Motor neuron (in vitro differentiated cells): ENCODE results near the gene LONRF2. TPM values are rescaled to one million over a fixed set of nuclear protein-coding genes. Genes with fewer than 3 reads are reported as not detected.

ENCODE experiments used
- ATAC-seq, 8 experiments: fragments of 200-7000 bp; cut with Tn5 transposase; replicated peaks in 6 of 8; 2 replicates each; pipeline ENCODE4 v1.8.0; 2021; ENCODE audit warnings: mild to moderate bottlenecking in 8 of 8, moderate library complexity in 8 of 8
- H3K27ac ChIP-seq, 2 donors: fragments of 250-450 bp; sonication (Bioruptor Pico); 2 replicates each; pipeline ENCODE4 v1.9.0; 2021; ENCODE audit warnings: antibody characterized with exemption in 2 of 2, mild to moderate bottlenecking in 2 of 2, moderate library complexity in 1 of 2
- H3K4me1 ChIP-seq, 2 donors: fragments of 250-450 bp; sonication (Bioruptor Pico); replicated peaks in 1 of 2; 2 replicates each; pipeline ENCODE4 v1.6.1; 2021; ENCODE audit warnings: antibody characterized with exemption in 2 of 2, mild to moderate bottlenecking in 2 of 2, moderate library complexity in 1 of 2
- H3K4me3 ChIP-seq, 5 donors: fragments of 250-450 bp; sonication (Bioruptor Pico); 2 replicates each; pipeline ENCODE4 v1.9.0; 2021; ENCODE audit warnings: antibody characterized with exemption in 5 of 5, mild to moderate bottlenecking in 5 of 5, moderate library complexity in 4 of 5
- WGBS, 10 experiments: fragments of 450-650 bp; shearing (Covaris generic); methylation state at CpG; one replicate each; pipeline ENCODE4 v1.0.0; 2022; 5-methylcytosine and 5-hydroxymethylcytosine counted together
- in situ Hi-C, 9 experiments: fragments of 400-800 bp; cut with MboI; loops; one replicate each; pipeline ENCODE4 v1.15.0; 2021; ENCODE audit warnings: low sequenced_read_pairs in 9 of 9, low pct_unique_long_range_greater_than_20kb in 2 of 9; ENCODE audit not compliant: unreplicated experiment in 9 of 9
- total RNA-seq, 8 experiments: library from RNA; unstranded; fragments of 300-600 nt; gene quantifications; 2 replicates each; pipeline versions ENCODE4 v1.2.3 to v1.2.4, GENCODE V29; 2022

The LONRF2 gene
- total RNA-seq, 8 experiments from 2014 or later, result 0.10 to 50.5 (median 9.2) TPM

GRCh38 chr2:100327742-100328141 is 5.4 kb upstream of the LONRF2 start:
- Histone ChIP-seq H3K4me1 (peaks cover 0 to 4% of the 10 kb centered on the region in 2 donors), H3K4me3 (no peak overlapping the region), H3K27ac (no peak overlapping the region)
- in situ Hi-C loops, result no loop called here
- no peak for ATAC-seq
- 24 to 100% (median 82%) methylated on average over 1 to 4 of the region's 4 CpGs for WGBS, 10 experiments

GRCh38 chr2:100321179-100321865 is 979 bp downstream of the LONRF2 start:
- H3K27ac ChIP-seq, result peak overlapping the region; percentile 66 to 78
- in situ Hi-C loops, result no loop called here

GRCh38 chr2:100320547-100321178 is 1.6 kb downstream of the LONRF2 start:
- ATAC-seq, result peak in 5 of 8 experiments; percentile 10 to 40 (median 19)
- H3K27ac ChIP-seq, result no peak overlapping the region

More at GRCh38 chr2:100321179-100321865, 979 bp downstream of the LONRF2 start:
- Histone ChIP-seq H3K4me1 (peaks cover 4 to 10% of the 10 kb centered on the region in 2 donors), H3K4me3 (peak overlapping the region; percentile 56 to 78 (median 65))
- 0 to 40% (median 8%) methylated on average over 1 to 7 of the region's 77 CpGs; no CpG with 5 or more reads in 6 of the 10 experiments for WGBS, 10 experiments
- ATAC-seq, result peak; percentile 51 to 77 (median 62)

GRCh38 chr2:100317634-100318033 is 4.7 kb downstream of the LONRF2 start:
- WGBS, 10 experiments, result 33 to 100% (median 83%) methylated on average over 1 of the region's 1 CpG; no CpG with 5 or more reads in 1 of the 10 experiments
- Histone ChIP-seq H3K4me3 (no peak overlapping the region), H3K27ac (no peak overlapping the region), H3K4me1 (peaks cover 4 to 6% of the 10 kb centered on the region in 2 donors)
- in situ Hi-C loops, result no loop called here
- no peak for ATAC-seq

More at GRCh38 chr2:100320547-100321178, 1.6 kb downstream of the LONRF2 start:
- in situ Hi-C loops, result no loop called here
- 29 to 88% (median 66%) methylated on average over 3 to 16 of the region's 19 CpGs for WGBS, 10 experiments
- peak overlapping the region; percentile 56 to 78 (median 65) for H3K4me3 ChIP-seq
- peaks cover 4 to 10% of the 10 kb centered on the region in 2 donors for H3K4me1 ChIP-seq

- in situ Hi-C loops, result no loop called here
- no peak for ATAC-seq
- Histone ChIP-seq H3K27ac (no peak overlapping the region), H3K4me3 (no peak overlapping the region), H3K4me1 (no peaks in the 10 kb centered on the region)
- 25 to 100% (median 68%) methylated on average over 1 to 4 of the region's 4 CpGs; no CpG with 5 or more reads in 2 of the 10 experiments for WGBS, 10 experiments
Measured at GRCh38 chr2:100309973-100310719, 12.2 kb downstream of the LONRF2 start.

GRCh38 chr2:100309311-100309710 is 13.0 kb downstream of the LONRF2 start:
- in situ Hi-C loops, result no loop called here
- WGBS, 10 experiments, result 0 to 100% (median 89%) methylated on average over 1 to 3 of the region's 3 CpGs
- no peak overlapping the region for H3K27ac ChIP-seq
- no peak overlapping the region for H3K4me3 ChIP-seq
- no peaks in the 10 kb centered on the region for H3K4me1 ChIP-seq
- ATAC-seq, result no peak

- no peak for ATAC-seq
- Histone ChIP-seq H3K4me1 (no peaks in the 10 kb centered on the region), H3K4me3 (no peak overlapping the region), H3K27ac (no peak overlapping the region)
- 7 to 100% (median 83%) methylated on average over 1 of the region's 1 CpG for WGBS, 10 experiments
- in situ Hi-C loops, result no loop called here
Measured at GRCh38 chr2:100303744-100304143, 18.6 kb downstream of the LONRF2 start.

- Histone ChIP-seq H3K4me1 (no peaks in the 10 kb centered on the region), H3K4me3 (no peak overlapping the region), H3K27ac (no peak overlapping the region)
- 6 to 100% (median 60%) methylated on average over 1 to 3 of the region's 3 CpGs; no CpG with 5 or more reads in 1 of the 10 experiments for WGBS, 10 experiments
- ATAC-seq, result no peak
- in situ Hi-C loops, result no loop called here
Measured at GRCh38 chr2:100302585-100302892, 19.8 kb downstream of the LONRF2 start.

GRCh38 chr2:100301881-100302584 is 20.3 kb downstream of the LONRF2 start:
- H3K27ac ChIP-seq, result no peak overlapping the region
- 10 to 96% (median 84%) methylated on average over 4 to 7 of the region's 7 CpGs for WGBS, 10 experiments
- ATAC-seq, result no peak
- in situ Hi-C loops, result no loop called here
- no peak overlapping the region for H3K4me3 ChIP-seq
- no peaks in the 10 kb centered on the region for H3K4me1 ChIP-seq

- ATAC-seq, result no peak
- Histone ChIP-seq H3K4me3 (no peak overlapping the region), H3K4me1 (no peaks in the 10 kb centered on the region), H3K27ac (no peak overlapping the region)
- WGBS, 10 experiments, result 32 to 100% (median 89%) methylated on average over 2 to 5 of the region's 5 CpGs; no CpG with 5 or more reads in 1 of the 10 experiments
- in situ Hi-C loops, result no loop called here
Measured at GRCh38 chr2:100299548-100299947, 22.8 kb downstream of the LONRF2 start.

GRCh38 chr2:100297511-100297910 is 24.8 kb downstream of the LONRF2 start:
- Histone ChIP-seq H3K4me3 (no peak overlapping the region), H3K4me1 (peaks cover 2% of the 10 kb centered on the region in 2 donors), H3K27ac (no peak overlapping the region)
- in situ Hi-C loops, result no loop called here
- no peak for ATAC-seq
- 20 to 96% (median 91%) methylated on average over 1 to 3 of the region's 3 CpGs for WGBS, 10 experiments

GRCh38 chr2:100294162-100294497 is 28.2 kb downstream of the LONRF2 start:
- Histone ChIP-seq H3K4me3 (no peak overlapping the region), H3K4me1 (peaks cover 20% of the 10 kb centered on the region in 2 donors), H3K27ac (no peak overlapping the region)
- no peak for ATAC-seq
- in situ Hi-C loops, result no loop called here
- 40 to 100% (median 93%) methylated on average over 1 to 9 of the region's 9 CpGs; no CpG with 5 or more reads in 2 of the 10 experiments for WGBS, 10 experiments
